CD14-positive monocyte (primary cell): ENCODE measurements around the gene SLC6A6. TPM values are rescaled to one million over a fixed set of nuclear protein-coding genes. Genes with fewer than 3 reads are reported as not detected.

Source experiments
- DNase-seq, 3 donors: peaks; one replicate each; pipeline ENCODE4 v3.0.0-alpha.2; 2011 to 2022
- H2AFZ ChIP-seq: 2 replicates; pipeline ENCODE4 v1.6.0; 2012; ENCODE audit warnings: mild to moderate bottlenecking, low read depth, low read length, inconsistent platforms; ENCODE audit not compliant: insufficient read depth, poor library complexity, severe bottlenecking
- H3K27ac ChIP-seq, 2 donors: 1 replicate in 1 of 2; 2 replicates in 1 of 2; pipeline ENCODE4 v1.5.1; 2012 to 2013; ENCODE audit warnings: low read length in 2 of 2, control low read depth in 1 of 2, inconsistent platforms in 1 of 2, low read depth in 1 of 2, mild to moderate bottlenecking in 1 of 2
- H3K27me3 ChIP-seq, 2 donors: one replicate each; pipeline versions ENCODE4 v1.6.0 to v1.6.1; 2011 to 2013; ENCODE audit warnings: low read length in 2 of 2; ENCODE audit not compliant: control insufficient read depth in 2 of 2, insufficient read depth in 2 of 2
- H3K36me3 ChIP-seq, 2 donors: replicated peaks in 1 of 2; 1 replicate in 1 of 2; 2 replicates in 1 of 2; pipeline versions ENCODE4 v1.5.1 to v1.6.1; 2012 to 2013; ENCODE audit warnings: low read length in 2 of 2, control low read depth in 1 of 2, inconsistent platforms in 1 of 2, mild to moderate bottlenecking in 1 of 2; ENCODE audit not compliant: insufficient read depth in 2 of 2, control insufficient read depth in 1 of 2
- H3K4me1 ChIP-seq, 2 donors: 1 replicate in 1 of 2; 2 replicates in 1 of 2; pipeline versions ENCODE4 v1.5.1 to v1.6.1; 2012 to 2013; ENCODE audit warnings: low read length in 2 of 2, control low read depth in 1 of 2, inconsistent platforms in 1 of 2, mild to moderate bottlenecking in 1 of 2, moderate library complexity in 1 of 2; ENCODE audit not compliant: insufficient read depth in 2 of 2, control insufficient read depth in 1 of 2
- H3K4me2 ChIP-seq: replicated peaks from 2 replicates; pipeline ENCODE3; 2012; ENCODE audit warnings: low read length, moderate library complexity, mild to moderate bottlenecking; ENCODE audit not compliant: poor library complexity, severe bottlenecking; ENCODE audit errors: extremely low read depth
- H3K4me3 ChIP-seq, 3 experiments: fragments of 200-600 bp in 1 of 3; sonication (generic) in 1 of 3; replicated peaks in 1 of 3; 1 replicate in 2 of 3; 2 replicates in 1 of 3; pipeline ENCODE4 v1.5.1; 2011 to 2013; ENCODE audit warnings: low read length in 3 of 3, mild to moderate bottlenecking in 3 of 3, control low read depth in 2 of 3, low read depth in 2 of 3, inconsistent platforms in 1 of 3, moderate library complexity in 1 of 3
- H3K79me2 ChIP-seq: 2 replicates; pipeline ENCODE4 v1.6.0; 2012; ENCODE audit warnings: mild to moderate bottlenecking, control low read depth, inconsistent platforms, low read length, moderate library complexity; ENCODE audit not compliant: insufficient read depth
- H3K9ac ChIP-seq: 2 replicates; pipeline ENCODE4 v1.6.0; 2017; ENCODE audit warnings: low read length, mild to moderate bottlenecking; ENCODE audit not compliant: insufficient read depth, poor library complexity, severe bottlenecking
- H3K9me3 ChIP-seq, 2 donors: replicated peaks in 1 of 2; 1 replicate in 1 of 2; 2 replicates in 1 of 2; pipeline versions ENCODE4 v1.5.1 to v1.6.1; 2012 to 2013; ENCODE audit warnings: low read length in 2 of 2, control low read depth in 1 of 2; ENCODE audit not compliant: control insufficient read depth in 1 of 2, insufficient read depth in 1 of 2
- H4K20me1 ChIP-seq: 2 replicates; pipeline ENCODE4 v1.6.0; 2012; ENCODE audit warnings: mild to moderate bottlenecking, low read length, control low read depth, moderate library complexity; ENCODE audit not compliant: insufficient read depth
- H3K27ac Mint-ChIP-seq, 7 donors: one replicate each; pipeline ENCODE4 v1.8.0; 2020; ENCODE audit warnings: mild to moderate bottlenecking in 7 of 7, mixed read lengths in 7 of 7, moderate library complexity in 6 of 7, inconsistent platforms in 2 of 7
- H3K27me3 Mint-ChIP-seq, 3 donors: one replicate each; pipeline ENCODE4 v1.8.0; 2021 to 2022; ENCODE audit warnings: low read depth in 3 of 3, mild to moderate bottlenecking in 3 of 3, mixed read lengths in 3 of 3, moderate library complexity in 3 of 3, inconsistent platforms in 1 of 3
- H3K36me3 Mint-ChIP-seq, 2 donors: one replicate each; pipeline ENCODE4 v1.8.0; 2020; ENCODE audit warnings: mixed read lengths in 2 of 2, inconsistent platforms in 1 of 2, mild to moderate bottlenecking in 1 of 2
- H3K4me1 Mint-ChIP-seq: one replicate; pipeline ENCODE4 v1.8.0; 2020; ENCODE audit warnings: mild to moderate bottlenecking, mixed read lengths
- H3K4me3 Mint-ChIP-seq, 2 donors: one replicate each; pipeline ENCODE4 v1.8.0; 2020; ENCODE audit warnings: mild to moderate bottlenecking in 2 of 2, mixed read lengths in 2 of 2, moderate library complexity in 1 of 2
- H3K9me3 Mint-ChIP-seq, 7 donors: one replicate each; pipeline ENCODE4 v1.8.0; 2020 to 2022; ENCODE audit warnings: mixed read lengths in 7 of 7, mild to moderate bottlenecking in 6 of 7, moderate library complexity in 6 of 7, inconsistent platforms in 2 of 7
- CTCF ChIP-seq: fragments of 200-600 bp; IDR thresholded peaks from one replicate; pipeline ENCODE4 v1.8.0; 2022; ENCODE audit warnings: antibody characterized with exemption, mild to moderate bottlenecking
- WGBS: methylation state at CpG from one replicate; pipeline ENCODE4 v1.1.5; 2013; ENCODE audit warnings: missing lambda C conversion rate; ENCODE audit not compliant: insufficient coverage; 5-methylcytosine and 5-hydroxymethylcytosine counted together
- intact Hi-C, 2 donors: fragments of 100-400 bp; cut with micrococcal nuclease; formaldehyde crosslinking; loops; one replicate each; pipeline versions ENCODE4 v1.15.0 to v1.15.1; 2023
- polyA plus RNA-seq, 3 donors: library from polyadenylated mRNA; depleted of rRNA in 1 of 3; unstranded in 2 of 3; stranded (reverse) in 1 of 3; fragments of 300-500 nt in 2 of 3; fragments of >200 nt in 1 of 3; fragmentation: Illumina TruSeq in 2 of 3; gene quantifications; 1 replicate in 2 of 3; 2 replicates in 1 of 3; pipeline ENCODE4 v1.2.3, GENCODE V29; 2012 to 2021

Gene SLC6A6
- polyA plus RNA-seq, 3 donors, result 18.4 to 136 (median 24.5) TPM

GRCh38 chr3:14503033-14503705, 100.8 kb downstream of the SLC6A6 start:
- Histone ChIP-seq H3K79me2 (no peaks in the 10 kb centered on the region), H3K4me3 (no peak overlapping the region), H4K20me1 (no peaks in the 10 kb centered on the region), H3K4me1 (no peaks in the 10 kb centered on the region), H3K27me3 (no peaks in the 10 kb centered on the region), H3K4me2 (no peak overlapping the region), H3K36me3 (no peaks in the 10 kb centered on the region), H3K9me3 (peaks cover 4 to 9% of the 10 kb centered on the region in 2 donors), H2AFZ (no peak overlapping the region), H3K27ac (no peak overlapping the region), H3K9ac (no peak overlapping the region)
- H3K4me1 Mint-ChIP-seq, result no peaks in the 10 kb centered on the region
- intact Hi-C loops, result no loop called here
- no peak overlapping the region for H3K27ac Mint-ChIP-seq
- DNase-seq, result no peak
- H3K36me3 Mint-ChIP-seq, result no peaks in the 10 kb centered on the region
- TF ChIP-seq CTCF, result no peak
- peaks cover 4 to 7% (median 5%) of the 10 kb centered on the region in 3 donors for H3K27me3 Mint-ChIP-seq
- no peak overlapping the region for H3K4me3 Mint-ChIP-seq
- peaks cover 5 to 17% (median 9%) of the 10 kb centered on the region in 7 donors for H3K9me3 Mint-ChIP-seq
- WGBS, result 95% methylated on average over 6 of the region's 12 CpGs

- Mint-ChIP-seq H3K9me3 (peaks cover 5 to 17% (median 9%) of the 10 kb centered on the region in 7 donors), H3K4me3 (no peak overlapping the region), H3K36me3 (no peaks in the 10 kb centered on the region), H3K4me1 (no peaks in the 10 kb centered on the region), H3K27ac (no peak overlapping the region), H3K27me3 (peaks cover 5 to 9% (median 7%) of the 10 kb centered on the region in 3 donors)
- no peak overlapping the region for H3K4me3 ChIP-seq
- intact Hi-C loops, result no loop called here
- H2AFZ ChIP-seq, result no peak overlapping the region
- peaks cover 4 to 9% of the 10 kb centered on the region in 2 donors for H3K9me3 ChIP-seq
- H4K20me1 ChIP-seq, result no peaks in the 10 kb centered on the region
- H3K36me3 ChIP-seq, result no peaks in the 10 kb centered on the region
- H3K27ac ChIP-seq, result no peak overlapping the region
- no peak overlapping the region for H3K9ac ChIP-seq
- 91% methylated on average over 14 of the region's 20 CpGs for WGBS
- H3K27me3 ChIP-seq, result no peaks in the 10 kb centered on the region
- H3K4me1 ChIP-seq, result no peaks in the 10 kb centered on the region
- H3K4me2 ChIP-seq, result no peak overlapping the region
- no peak for DNase-seq
- no peaks in the 10 kb centered on the region for H3K79me2 ChIP-seq
- no peak for TF ChIP-seq CTCF
Measured at GRCh38 chr3:14503706-14504065, 101.3 kb downstream of the SLC6A6 start.
